Caco-2 (cell line): Measurements from ENCODE around the gene KIDINS220. TPM values are rescaled to one million over a fixed set of nuclear protein-coding genes. Genes with fewer than 3 reads are reported as not detected.

Experiments used
- BruUV-seq: library from RNA; stranded (reverse); fragments of 400-500 nt; replicated peaks from 2 replicates; lab custom pipeline; 2021; lab: Mats Ljungman, UMichigan
- CTCF ChIA-PET: fragments of 300-600 bp; sonication (Branson Sonifier 250); formaldehyde crosslinking; loops from one replicate; lab custom pipeline; 2022; ENCODE audit warnings: antibody characterized with exemption; lab: Charles Lee
- POLR2A ChIA-PET: fragments of 300-600 bp; sonication (Branson Sonifier 250); formaldehyde crosslinking; loops from one replicate; lab custom pipeline; 2022; ENCODE audit warnings: antibody characterized with exemption; lab: Charles Lee
- DNase-seq, 2 experiments: peaks; one replicate each; pipeline versions ENCODE4 v3.0.0 to v3.0.0-alpha.2; 2020 to 2022
- H3K27me3 ChIP-seq: replicated peaks from 2 replicates; pipeline ENCODE4 v1.6.0; 2011; ENCODE audit warnings: low read length; ENCODE audit not compliant: control insufficient read depth, insufficient read depth
- H3K36me3 ChIP-seq: 2 replicates; pipeline ENCODE4 v1.5.1; 2011; ENCODE audit warnings: low read length; ENCODE audit not compliant: control insufficient read depth, insufficient read depth
- H3K4me1 ChIP-seq: fragments of 250-450 bp; sonication (Bioruptor Pico); 2 replicates; pipeline ENCODE4 v1.5.1; 2020; ENCODE audit warnings: mild to moderate bottlenecking
- H3K4me3 ChIP-seq: 2 replicates; pipeline ENCODE4 v1.5.1; 2011; ENCODE audit warnings: low read depth, mild to moderate bottlenecking, control low read depth, low read length
- H3K9me3 ChIP-seq: fragments of 250-450 bp; sonication (Bioruptor Pico); 2 replicates; pipeline ENCODE4 v1.5.1; 2020; ENCODE audit warnings: mild to moderate bottlenecking, moderate library complexity
- H3K27ac Mint-ChIP-seq: one replicate; pipeline ENCODE4 v1.8.0; 2022; ENCODE audit warnings: mixed read lengths; ENCODE audit not compliant: unreplicated experiment
- H3K27me3 Mint-ChIP-seq: one replicate; pipeline ENCODE4 v1.8.0; 2022; ENCODE audit warnings: mixed read lengths; ENCODE audit not compliant: insufficient read depth, unreplicated experiment
- H3K36me3 Mint-ChIP-seq: one replicate; pipeline ENCODE4 v1.8.0; 2022; ENCODE audit warnings: mild to moderate bottlenecking, mixed read lengths; ENCODE audit not compliant: insufficient read depth, unreplicated experiment
- H3K4me1 Mint-ChIP-seq: one replicate; pipeline ENCODE4 v1.8.0; 2022; ENCODE audit warnings: low read depth, mixed read lengths; ENCODE audit not compliant: unreplicated experiment
- H3K4me3 Mint-ChIP-seq: one replicate; pipeline ENCODE4 v1.8.0; 2022; ENCODE audit warnings: mild to moderate bottlenecking, moderate library complexity, mixed read lengths; ENCODE audit not compliant: unreplicated experiment
- H3K9me3 Mint-ChIP-seq: one replicate; pipeline ENCODE4 v1.8.0; 2022; ENCODE audit warnings: mixed read lengths; ENCODE audit not compliant: unreplicated experiment
- CTCF ChIP-seq, 2 experiments: fragments of 200-600 bp in 1 of 2; IDR thresholded peaks; 1 replicate in 1 of 2; 2 replicates in 1 of 2; pipeline versions ENCODE4 v1.5.1 to v1.8.0; 2011 to 2022; ENCODE audit warnings: antibody characterized with exemption in 1 of 2, control low read depth in 1 of 2, inconsistent platforms in 1 of 2, low read depth in 1 of 2, low read length in 1 of 2, mild to moderate bottlenecking in 1 of 2, moderate library complexity in 1 of 2; ENCODE audit not compliant: insufficient read depth in 1 of 2, severe bottlenecking in 1 of 2, unreplicated experiment in 1 of 2
- intact Hi-C: fragments of 100-400 bp; cut with micrococcal nuclease; formaldehyde crosslinking; loops from one replicate; pipeline ENCODE4 v1.10.0; 2022; ENCODE audit not compliant: unreplicated experiment
- total RNA-seq: library from RNA; stranded (reverse); gene quantifications from 2 replicates; pipeline ENCODE4 v1.2.3, GENCODE V29; 2022

The KIDINS220 gene
- total RNA-seq, 1 experiment from 2014 or later: 32.8 TPM

- Histone ChIP-seq H3K36me3 (no peaks in the 10 kb centered on the region), H3K4me3 (no peak overlapping the region), H3K9me3 (no peaks in the 10 kb centered on the region), H3K4me1 (peaks cover 6% of the 10 kb centered on the region), H3K27me3 (no peaks in the 10 kb centered on the region)
- Mint-ChIP-seq H3K27me3 (no peaks in the 10 kb centered on the region), H3K9me3 (no peaks in the 10 kb centered on the region), H3K4me1 (no peaks in the 10 kb centered on the region), H3K36me3 (peaks cover 6% of the 10 kb centered on the region), H3K27ac (no peak overlapping the region), H3K4me3 (no peak overlapping the region)
- intact Hi-C loops: no loop called here
- POLR2A ChIA-PET: no interaction called here
- no peak for DNase-seq
- no TSS peak for BruUV-seq
- CTCF ChIA-PET: no interaction called here
- no peak for TF ChIP-seq CTCF (IDR thresholded peaks at IDR 0.05; ENCODE audit: insufficient read depth in 1 of 2, low read depth in 1 of 2, low read length in 1 of 2, severe bottlenecking in 1 of 2, unreplicated experiment in 1 of 2)
These were observed 16.0 kb upstream of the KIDINS220 start for GRCh38 chr2:8853426-8853825.

- DNase-seq: no peak
- peaks cover 13% of the 10 kb centered on the region for H3K4me1 ChIP-seq
- Mint-ChIP-seq H3K4me3 (no peak overlapping the region), H3K36me3 (peaks cover 6% of the 10 kb centered on the region), H3K9me3 (no peaks in the 10 kb centered on the region), H3K4me1 (no peaks in the 10 kb centered on the region), H3K27me3 (no peaks in the 10 kb centered on the region), H3K27ac (no peak overlapping the region)
- no peak for TF ChIP-seq CTCF (IDR thresholded peaks at IDR 0.05; ENCODE audit: insufficient read depth in 1 of 2, low read depth in 1 of 2, low read length in 1 of 2, severe bottlenecking in 1 of 2, unreplicated experiment in 1 of 2)
- no peaks in the 10 kb centered on the region for H3K27me3 ChIP-seq
- BruUV-seq: no TSS peak
- no peaks in the 10 kb centered on the region; the same call in 1 of the 2 replicates for H3K9me3 ChIP-seq
- POLR2A ChIA-PET: no interaction called here
- no peak overlapping the region for H3K4me3 ChIP-seq
- intact Hi-C loops: no loop called here
- H3K36me3 ChIP-seq: no peaks in the 10 kb centered on the region
- CTCF ChIA-PET: no interaction called here
These were observed 14.6 kb upstream of the KIDINS220 start for GRCh38 chr2:8851811-8852560.

- Mint-ChIP-seq H3K4me1 (no peaks in the 10 kb centered on the region), H3K4me3 (no peak overlapping the region), H3K9me3 (no peaks in the 10 kb centered on the region), H3K36me3 (peaks cover 6% of the 10 kb centered on the region), H3K27ac (no peak overlapping the region), H3K27me3 (no peaks in the 10 kb centered on the region)
- Histone ChIP-seq H3K36me3 (no peaks in the 10 kb centered on the region), H3K9me3 (no peaks in the 10 kb centered on the region; the same call in 1 of the 2 replicates), H3K27me3 (no peaks in the 10 kb centered on the region), H3K4me3 (no peak overlapping the region), H3K4me1 (peaks cover 13% of the 10 kb centered on the region)
- BruUV-seq: no TSS peak
- intact Hi-C loops: no loop called here
- TF ChIP-seq CTCF (IDR thresholded peaks at IDR 0.05; ENCODE audit: insufficient read depth in 1 of 2, low read depth in 1 of 2, low read length in 1 of 2, severe bottlenecking in 1 of 2, unreplicated experiment in 1 of 2): no peak
- ChIA-PET CTCF (no interaction called here), POLR2A (no interaction called here)
- no peak for DNase-seq
These were observed 13.6 kb upstream of the KIDINS220 start for GRCh38 chr2:8850845-8851487.
